HG02623 (cell line): ENCODE data around the gene CNOT4.

Experiments
- ATAC-seq: cut with Tn5 transposase; IDR thresholded peaks from one replicate; pipeline ENCODE4 v1.9.1; 2021; ENCODE audit warnings: moderate library complexity; ENCODE audit not compliant: unreplicated experiment

Gene CNOT4, protein sequence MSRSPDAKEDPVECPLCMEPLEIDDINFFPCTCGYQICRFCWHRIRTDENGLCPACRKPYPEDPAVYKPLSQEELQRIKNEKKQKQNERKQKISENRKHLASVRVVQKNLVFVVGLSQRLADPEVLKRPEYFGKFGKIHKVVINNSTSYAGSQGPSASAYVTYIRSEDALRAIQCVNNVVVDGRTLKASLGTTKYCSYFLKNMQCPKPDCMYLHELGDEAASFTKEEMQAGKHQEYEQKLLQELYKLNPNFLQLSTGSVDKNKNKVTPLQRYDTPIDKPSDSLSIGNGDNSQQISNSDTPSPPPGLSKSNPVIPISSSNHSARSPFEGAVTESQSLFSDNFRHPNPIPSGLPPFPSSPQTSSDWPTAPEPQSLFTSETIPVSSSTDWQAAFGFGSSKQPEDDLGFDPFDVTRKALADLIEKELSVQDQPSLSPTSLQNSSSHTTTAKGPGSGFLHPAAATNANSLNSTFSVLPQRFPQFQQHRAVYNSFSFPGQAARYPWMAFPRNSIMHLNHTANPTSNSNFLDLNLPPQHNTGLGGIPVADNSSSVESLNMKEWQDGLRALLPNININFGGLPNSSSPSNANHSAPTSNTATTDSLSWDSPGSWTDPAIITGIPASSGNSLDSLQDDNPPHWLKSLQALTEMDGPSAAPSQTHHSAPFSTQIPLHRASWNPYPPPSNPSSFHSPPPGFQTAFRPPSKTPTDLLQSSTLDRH

GRCh38 chr7:135509839-135510591 is at the start of gene CNOT4:
TSS of gene CNOT4 (minus strand) at chr7:135510102. CDS start at chr7:135438331, 71,771 bp downstream.
- ATAC-seq: peak; percentile 93

DNA sequence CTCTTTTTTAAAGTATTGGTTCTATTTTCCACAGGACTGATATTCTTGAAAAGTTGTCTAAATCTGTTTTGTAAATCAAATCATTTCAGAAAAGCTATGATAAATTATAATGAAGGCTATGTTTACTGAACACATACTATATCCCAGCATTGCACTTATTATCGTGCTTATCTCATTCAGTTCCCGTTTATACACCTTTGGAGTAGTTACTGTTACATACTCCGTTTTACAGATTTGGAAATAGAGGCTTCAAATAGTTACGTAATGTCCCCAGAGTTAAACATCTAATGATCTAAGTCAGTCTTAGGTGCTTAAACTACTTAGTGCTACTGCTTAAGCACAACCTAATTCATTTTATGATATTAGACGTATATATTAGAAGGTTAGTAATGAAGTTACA is 49.0 kb upstream of the CNOT4 start:
- ATAC-seq: no peak

- peak; percentile 54 for ATAC-seq
These were observed 48.5 kb upstream of the CNOT4 start for GRCh38 chr7:135558337-135558767.

DNA sequence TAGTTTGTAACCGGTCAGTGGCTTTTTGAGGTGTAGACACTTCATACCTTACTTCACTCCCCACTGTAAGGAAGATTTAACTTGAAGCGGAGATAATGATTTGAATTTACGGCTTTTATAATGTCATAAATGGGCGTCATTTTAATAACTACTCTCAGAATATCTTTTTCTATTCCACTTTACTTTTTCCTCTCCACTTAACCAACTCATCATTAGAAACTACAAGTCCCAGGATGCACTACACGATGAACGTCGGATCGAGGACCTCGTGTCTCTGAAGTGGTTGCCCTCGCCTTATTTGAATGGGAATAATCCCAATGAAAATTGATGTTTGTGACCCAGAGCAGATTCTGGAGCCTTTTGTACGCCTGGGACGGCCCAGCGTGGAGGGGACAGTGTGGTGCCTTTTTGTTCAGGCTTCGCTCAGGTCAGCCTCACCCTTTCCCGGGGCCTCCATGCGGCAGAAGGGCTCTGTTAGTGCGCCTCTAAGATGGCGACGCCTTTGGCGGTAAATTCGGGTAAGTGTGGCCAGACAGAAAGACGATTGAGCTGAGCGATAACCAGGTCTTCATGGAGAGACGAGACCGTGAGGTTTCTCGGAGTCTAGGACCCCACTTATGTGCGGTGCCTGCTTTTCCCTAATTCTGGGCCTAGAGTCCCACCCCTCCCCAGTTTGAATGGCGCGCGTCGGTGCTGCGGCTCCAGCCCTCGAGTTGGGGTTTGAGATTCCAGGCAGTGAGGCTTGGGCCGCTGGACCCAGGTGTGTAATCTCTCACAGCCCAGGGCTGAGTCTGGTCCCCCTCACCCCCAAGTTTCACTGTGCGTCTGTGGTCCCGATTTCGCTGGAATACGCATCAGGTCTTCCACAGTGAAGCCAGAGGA is 47.8 kb upstream of the CNOT4 start, which contains the start of gene NUP205:
NUP205 (plus strand) TSS at position 463 of the 882 bp plus-strand sequence; CDS start at position 491, 28 bp downstream.
- ATAC-seq: peak; percentile 62

DNA sequence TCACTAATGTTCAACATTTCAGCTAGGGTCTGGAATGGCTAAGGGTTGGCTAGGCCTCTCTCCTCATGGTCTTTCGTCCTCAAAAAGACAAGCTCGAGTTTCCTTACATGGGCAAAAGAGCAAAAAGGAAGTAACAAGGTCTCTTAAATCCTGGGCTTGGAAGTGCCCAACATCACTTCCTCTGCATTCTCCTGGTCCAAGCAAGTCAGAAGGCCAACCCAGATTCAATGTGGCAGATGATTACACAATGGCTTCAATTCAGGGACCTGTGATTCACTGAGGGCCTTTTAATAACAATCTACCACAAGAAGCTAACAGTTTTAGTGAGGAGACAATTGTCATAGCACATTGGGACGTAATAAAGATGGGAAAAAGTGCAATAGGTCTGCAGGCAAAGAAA is 43.4 kb upstream of the CNOT4 start:
- no peak for ATAC-seq

DNA sequence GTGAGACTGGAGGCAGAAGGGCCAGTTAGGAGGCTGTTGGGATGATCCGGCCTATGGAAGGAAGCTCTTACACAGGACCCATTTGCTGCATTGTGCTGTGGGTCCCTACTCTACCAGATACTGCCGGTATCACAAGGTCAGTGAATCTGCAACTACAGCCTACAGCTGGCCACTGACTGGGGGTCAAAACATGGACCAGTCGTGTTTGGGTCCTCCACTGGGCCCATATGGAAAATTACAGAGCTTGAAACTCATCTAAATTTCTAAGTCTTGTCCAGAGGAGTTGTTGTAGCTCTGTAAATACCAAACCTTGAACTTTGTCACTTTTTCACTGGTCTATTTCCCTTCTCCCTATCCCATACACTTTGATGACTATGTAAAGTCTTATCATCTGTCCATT is 42.2 kb upstream of the CNOT4 start:
- no peak for ATAC-seq

GRCh38 chr7:135550196-135550595 is 40.3 kb upstream of the CNOT4 start:
- ATAC-seq: no peak

DNA sequence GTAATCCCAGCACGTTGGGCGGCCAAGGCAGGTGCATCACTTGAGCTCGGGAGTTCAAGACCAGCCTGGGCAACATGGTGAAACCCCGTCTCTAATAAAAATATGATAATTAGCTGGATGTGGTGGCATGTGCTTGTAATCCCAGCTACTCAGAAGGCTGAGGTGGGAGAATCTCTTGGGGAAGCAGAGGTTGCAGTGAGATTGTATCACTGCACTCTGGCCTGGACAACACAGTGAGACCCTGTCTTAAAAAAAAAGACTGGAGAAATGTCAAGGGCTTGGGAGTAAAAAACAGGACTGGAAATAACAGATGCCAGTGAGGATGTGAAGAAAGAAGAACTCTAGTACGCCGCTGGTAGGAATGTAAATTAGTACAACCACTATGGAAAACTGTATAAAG is 31.1 kb upstream of the CNOT4 start:
- no peak for ATAC-seq

DNA sequence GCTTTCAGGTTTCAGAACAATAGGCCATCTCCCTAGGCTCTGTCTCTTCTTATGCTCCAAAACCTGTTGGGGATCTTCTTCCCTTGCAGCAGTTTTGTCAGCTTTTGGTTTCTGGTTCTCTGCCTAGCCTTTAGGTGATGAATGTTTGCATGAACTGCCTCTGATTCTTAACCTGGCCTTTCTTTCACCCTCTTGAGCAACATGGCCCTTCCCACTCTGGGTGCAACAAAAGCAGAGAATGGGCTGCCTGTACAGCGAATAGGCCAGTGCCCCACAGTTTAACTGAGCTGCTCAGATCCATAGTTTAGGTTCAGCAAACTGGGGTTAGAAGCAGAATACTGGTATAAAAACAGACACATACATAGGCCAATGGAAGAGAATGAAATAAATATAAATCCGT is 29.7 kb upstream of the CNOT4 start:
- no peak for ATAC-seq

- no peak for ATAC-seq
These were observed 28.5 kb upstream of the CNOT4 start for GRCh38 chr7:135538376-135538775.

- no peak for ATAC-seq
These were observed 28.0 kb upstream of the CNOT4 start for GRCh38 chr7:135537905-135538304.

GRCh38 chr7:135537453-135537852 is 27.6 kb upstream of the CNOT4 start:
- ATAC-seq: no peak

DNA sequence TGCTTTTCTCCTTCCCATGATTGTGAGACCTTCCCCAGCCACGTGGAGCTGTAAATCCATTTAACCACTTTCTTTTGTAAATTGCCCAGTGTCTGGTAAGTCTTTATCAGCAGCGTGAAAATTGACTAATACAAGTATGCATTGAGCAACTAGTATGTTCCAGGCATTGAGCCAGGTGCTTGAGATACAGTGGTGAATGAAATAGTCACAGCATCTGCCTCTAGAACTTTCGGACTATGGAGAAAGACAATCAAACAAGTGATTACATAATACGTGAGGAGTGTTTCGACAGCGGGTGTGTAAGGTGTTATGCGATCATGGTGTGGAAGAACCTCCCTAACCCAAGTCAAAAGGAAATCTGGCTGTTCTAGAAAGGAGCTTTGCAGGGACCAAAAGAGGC is 26.2 kb upstream of the CNOT4 start:
- no peak for ATAC-seq

DNA sequence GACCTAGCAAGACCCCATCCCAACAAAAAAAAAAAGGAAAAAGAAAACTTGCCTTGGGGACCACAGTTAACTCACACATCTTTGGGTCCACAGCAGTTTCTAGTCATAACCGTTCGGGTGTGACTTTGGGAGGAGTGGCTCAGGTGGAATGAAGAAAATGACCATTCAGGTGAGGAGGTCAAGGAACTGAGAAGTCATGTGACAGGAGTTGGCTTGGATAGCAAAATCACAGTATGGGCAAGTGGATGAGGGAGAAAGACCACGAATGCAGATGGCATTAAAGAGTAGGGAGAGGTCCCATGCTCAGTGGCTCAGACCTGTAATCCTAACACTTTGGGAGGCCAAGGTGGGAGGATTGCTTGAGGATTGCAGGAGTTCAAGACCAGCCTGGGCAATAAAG is 17.1 kb upstream of the CNOT4 start:
- no peak for ATAC-seq

DNA sequence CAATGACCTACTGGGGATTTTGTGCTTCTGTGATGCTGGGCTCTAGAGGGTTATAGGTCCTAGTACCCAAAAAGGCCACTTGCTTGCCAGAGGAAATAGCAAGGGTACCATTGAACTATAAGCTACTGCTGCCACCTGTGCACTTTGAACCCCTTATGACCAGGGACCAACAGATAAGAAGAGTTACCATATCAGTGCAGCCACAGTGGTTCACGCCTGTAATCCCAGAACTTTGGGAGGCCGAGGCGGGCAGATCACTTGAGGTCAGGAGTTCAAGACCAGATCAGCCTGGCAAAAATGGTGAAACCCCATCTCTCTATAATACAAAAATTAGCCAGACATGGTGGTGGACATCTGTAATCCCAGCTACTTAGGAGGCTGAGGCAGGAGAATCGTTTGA is 15.5 kb upstream of the CNOT4 start:
- no peak for ATAC-seq

DNA sequence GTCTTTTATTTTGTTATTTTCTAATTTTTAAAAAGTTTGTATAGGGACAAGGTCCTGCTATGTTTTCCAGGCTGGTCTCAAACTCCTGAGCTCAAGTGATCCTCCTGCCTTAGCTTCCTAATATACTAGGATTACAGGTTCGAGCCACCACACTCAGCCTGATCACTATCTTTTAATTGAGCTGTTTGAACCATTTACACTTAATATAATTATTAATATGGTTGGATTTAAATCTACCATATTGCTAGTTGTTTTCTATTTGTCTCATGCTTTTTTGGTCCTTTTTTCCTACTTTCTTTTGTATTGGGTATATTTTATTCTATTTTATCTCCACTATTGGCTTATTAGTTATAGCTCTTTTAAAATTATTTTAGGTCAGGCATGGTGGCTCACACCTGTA is 13.2 kb upstream of the CNOT4 start:
- no peak for ATAC-seq

GRCh38 chr7:135522509-135522908 is 12.6 kb upstream of the CNOT4 start:
- ATAC-seq: no peak

- no peak for ATAC-seq
These were observed 10.0 kb upstream of the CNOT4 start for GRCh38 chr7:135519871-135520270.

DNA sequence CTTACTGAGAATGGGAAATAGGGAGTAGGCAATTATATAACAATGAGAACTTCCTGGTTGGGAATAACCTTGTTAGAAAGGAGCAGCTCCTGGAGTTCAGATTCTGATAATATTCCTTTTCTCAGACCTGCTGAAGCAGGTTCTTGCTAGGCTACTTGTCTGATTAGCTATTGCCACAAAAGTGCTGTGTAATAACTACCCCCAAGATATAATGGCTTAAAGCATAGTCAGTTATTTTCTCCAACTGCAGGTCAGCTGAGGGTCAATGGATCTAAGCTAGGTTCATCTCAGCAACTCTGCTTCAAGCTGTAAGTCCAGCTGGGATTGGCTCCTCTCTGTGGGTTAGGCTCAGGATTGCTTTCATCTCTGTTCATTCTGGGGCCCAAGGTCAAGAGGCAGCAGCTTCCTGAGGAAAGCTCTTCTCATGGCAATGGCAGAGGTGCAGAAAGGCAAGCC is 9.4 kb upstream of the CNOT4 start:
- ATAC-seq: no peak

DNA sequence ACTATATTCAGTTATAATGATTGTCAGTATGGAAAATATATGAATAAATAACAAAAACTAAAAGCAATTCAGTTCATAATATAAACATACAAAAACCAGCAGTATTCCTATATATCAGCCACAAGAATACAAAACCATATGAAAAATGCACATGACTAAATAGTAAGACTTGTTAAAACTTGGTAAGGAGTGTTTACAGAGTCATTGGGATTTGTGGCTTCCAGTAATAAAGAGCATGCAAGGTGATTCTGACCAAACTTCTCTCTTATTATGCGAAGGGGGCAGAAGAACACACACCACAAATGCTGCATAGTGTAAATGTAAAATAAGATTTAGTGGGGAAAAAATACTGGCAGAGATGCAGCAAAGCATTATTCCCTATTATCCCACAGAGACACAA is 8.8 kb upstream of the CNOT4 start:
- ATAC-seq: no peak
